Measurements from ENCODE around the gene TNFSF10. TPM values are rescaled to one million over a fixed set of nuclear protein-coding genes. Genes with fewer than 3 reads are reported as not detected.

TNFSF10 gene
- total and polyA plus RNA-seq, 9 of the 15 experiments (the other 6 are each of a cell fraction or from before 2014, with no cell fraction given), result 0.07 to 1.3 (median 0.27) TPM; not detected in 1

- H3K9me3 ChIP-seq (replicated peaks; ENCODE audit: control insufficient read depth, insufficient read depth, low read depth, low read length), result no peaks in the 10 kb centered on the region
- TF ChIP-seq ZNF324 (CRISPR knock-in tag; IDR thresholded peaks at IDR 0.05) (no peak), HSF4 (CRISPR knock-in tag; IDR thresholded peaks at IDR 0.05; ENCODE audit: borderline replicate concordance) (no peak), ZNF740 (CRISPR knock-in tag; IDR thresholded peaks at IDR 0.05) (no peak), ZNF740 (tag; IDR thresholded peaks at IDR 0.05) (no peak), ZNF512 (tag; IDR thresholded peaks at IDR 0.05) (peak; percentile 77), ZNF695 (CRISPR knock-in tag; IDR thresholded peaks at IDR 0.05) (no peak)
- WGBS (ENCODE audit: insufficient coverage, low coverage, missing lambda C conversion rate), result 60% methylated on average over 6 of the region's 6 CpGs
- no peaks in the 10 kb centered on the region for H4K20me1 ChIP-seq (replicated peaks; ENCODE audit: control insufficient read depth, insufficient read depth, low read length)
- H3K27me3 ChIP-seq (ENCODE audit: control insufficient read depth in 2 of 2, insufficient read depth in 2 of 2, low read length in 2 of 2), result no peaks in the 10 kb centered on the region
- peaks cover 4 to 20% of the 10 kb centered on the region in 2 experiments for H3K4me1 ChIP-seq (replicated peaks in 1 of 2; ENCODE audit: control insufficient read depth in 2 of 2, insufficient read depth in 2 of 2, low read length in 2 of 2)
- in situ Hi-C loops (cut with MboI) (no loop called here), intact Hi-C loops (cut with micrococcal nuclease) (no loop called here)
- ATAC-seq (no peak), FAIRE-seq (no peak), DNase-seq (ENCODE audit: extremely low read depth in 1 of 4, low spot score in 3 of 4) (no peak)
- CTCF ChIA-PET (ENCODE audit: low intra/inter-chr PET ratio), result no interaction called here
- no peaks in the 10 kb centered on the region for H3K79me2 ChIP-seq (ENCODE audit: control insufficient read depth, insufficient read depth, low read length)
- H2AFZ ChIP-seq (ENCODE audit: low read depth, low read length), result peak overlapping the region; percentile 24
- H3K36me3 ChIP-seq (ENCODE audit: control insufficient read depth, insufficient read depth, low read length), result no peaks in the 10 kb centered on the region
- no peaks in the 10 kb centered on the region for H3K9me1 ChIP-seq (ENCODE audit: control insufficient read depth, insufficient read depth, low read length)
- no TSS peak for BruUV-seq (replicated peaks)
- H3K4me2 ChIP-seq (ENCODE audit: insufficient read depth, low read length), result no peak overlapping the region
- POLR2A ChIA-PET, result interaction anchor here (1.5 kb wide), 1 partner anchor 23 kb away, joined by 5 read pairs; no protein-coding TSS in a partner anchor
- no peak overlapping the region for H3K9ac ChIP-seq (ENCODE audit: insufficient read depth in 1 of 2, low read depth in 2 of 2, low read length in 2 of 2)
- H3K27ac ChIP-seq (ENCODE audit: extremely low read depth, low read depth, low read length), result no peak overlapping the region
- H3K4me3 ChIP-seq, result no peak overlapping the region
These were observed 30.5 kb upstream of the TNFSF10 start for GRCh38 chr3:172553526-172554252.

Measured in K562 (cell line).